Endodermal cell (in vitro differentiated cells): ENCODE measurements around the gene SCD. TPM values are rescaled to one million over a fixed set of nuclear protein-coding genes. Genes with fewer than 3 reads are reported as not detected.

Experiments
- DNase-seq: peaks from one replicate; pipeline ENCODE4 v3.0.0-alpha.2; 2017
- H3K27ac ChIP-seq: 2 replicates; pipeline ENCODE4 v1.5.1; 2013; ENCODE audit warnings: mild to moderate bottlenecking, low read depth, low read length, moderate library complexity
- H3K27me3 ChIP-seq: 2 replicates; pipeline ENCODE4 v1.6.1; 2013; ENCODE audit warnings: mild to moderate bottlenecking, low read length, moderate library complexity; ENCODE audit not compliant: insufficient read depth, control insufficient read depth, poor library complexity, severe bottlenecking
- H3K36me3 ChIP-seq: 2 replicates; pipeline ENCODE4 v1.7.0; 2013; ENCODE audit warnings: mild to moderate bottlenecking, low read length, moderate library complexity; ENCODE audit not compliant: control insufficient read depth, insufficient read depth
- H3K4me1 ChIP-seq: one replicate; pipeline ENCODE4 v1.7.0; 2013; ENCODE audit warnings: low read length; ENCODE audit not compliant: control insufficient read depth, insufficient read depth
- H3K4me3 ChIP-seq: 2 replicates; pipeline ENCODE4 v1.5.1; 2013; ENCODE audit warnings: mild to moderate bottlenecking, low read length, moderate library complexity
- H3K9ac ChIP-seq: 2 replicates; pipeline ENCODE4 v1.6.1; 2013; ENCODE audit warnings: mild to moderate bottlenecking, low read length, moderate library complexity; ENCODE audit not compliant: poor library complexity, severe bottlenecking; ENCODE audit errors: extremely low read depth
- H3K9me3 ChIP-seq: 2 replicates; pipeline ENCODE4 v1.6.1; 2013; ENCODE audit warnings: mild to moderate bottlenecking, low read length, moderate library complexity; ENCODE audit not compliant: control insufficient read depth
- H3K27ac Mint-ChIP-seq: 2 replicates; pipeline ENCODE4 v1.8.0; 2020; ENCODE audit warnings: mixed read lengths
- H3K27me3 Mint-ChIP-seq: 2 replicates; pipeline ENCODE4 v1.8.0; 2021; ENCODE audit warnings: mild to moderate bottlenecking, mixed read lengths; ENCODE audit not compliant: insufficient read depth
- H3K36me3 Mint-ChIP-seq: 2 replicates; pipeline ENCODE4 v1.8.0; 2020; ENCODE audit warnings: low read depth, mixed read lengths
- H3K4me1 Mint-ChIP-seq: 2 replicates; pipeline ENCODE4 v1.8.0; 2020; ENCODE audit warnings: mixed read lengths
- H3K4me3 Mint-ChIP-seq: 2 replicates; pipeline ENCODE4 v1.8.0; 2020; ENCODE audit warnings: mild to moderate bottlenecking, moderate library complexity, mixed read lengths
- H3K9me3 Mint-ChIP-seq: 2 replicates; pipeline ENCODE4 v1.8.0; 2020; ENCODE audit warnings: mild to moderate bottlenecking, mixed read lengths
- WGBS, 2 experiments: methylation state at CpG; one replicate each; pipeline versions ENCODE4 v1.1.5 to v1.1.7; 2013; ENCODE audit warnings: missing lambda C conversion rate in 2 of 2, mixed read lengths in 1 of 2; ENCODE audit not compliant: insufficient coverage in 1 of 2, insufficient read length in 1 of 2; 5-methylcytosine and 5-hydroxymethylcytosine counted together
- total RNA-seq, 2 donors: library from RNA; stranded (reverse); fragmentation: NEBNext Ultra II Directional in 1 of 2; extraction: Animal tissue kit (Norgen Biotek cat#: 25700) in 1 of 2; gene quantifications; 2 replicates in 1 of 2; 3 replicates in 1 of 2; pipeline ENCODE4 v1.2.1, GENCODE V29; 2021
- TF ChIP-seq, protein P1 (sequence below): fragments of 200-600 bp; sonication (generic); conservative IDR thresholded peaks from 2 replicates; pipeline ENCODE4 v1.5.0; 2021; ENCODE audit warnings: antibody characterized with exemption, mild to moderate bottlenecking

Gene SCD
- total RNA-seq, 2 donors from 2014 or later: 369 to 442 TPM

- H3K27me3 ChIP-seq: no peaks in the 10 kb centered on the region
- TF ChIP-seq, protein P1, sequence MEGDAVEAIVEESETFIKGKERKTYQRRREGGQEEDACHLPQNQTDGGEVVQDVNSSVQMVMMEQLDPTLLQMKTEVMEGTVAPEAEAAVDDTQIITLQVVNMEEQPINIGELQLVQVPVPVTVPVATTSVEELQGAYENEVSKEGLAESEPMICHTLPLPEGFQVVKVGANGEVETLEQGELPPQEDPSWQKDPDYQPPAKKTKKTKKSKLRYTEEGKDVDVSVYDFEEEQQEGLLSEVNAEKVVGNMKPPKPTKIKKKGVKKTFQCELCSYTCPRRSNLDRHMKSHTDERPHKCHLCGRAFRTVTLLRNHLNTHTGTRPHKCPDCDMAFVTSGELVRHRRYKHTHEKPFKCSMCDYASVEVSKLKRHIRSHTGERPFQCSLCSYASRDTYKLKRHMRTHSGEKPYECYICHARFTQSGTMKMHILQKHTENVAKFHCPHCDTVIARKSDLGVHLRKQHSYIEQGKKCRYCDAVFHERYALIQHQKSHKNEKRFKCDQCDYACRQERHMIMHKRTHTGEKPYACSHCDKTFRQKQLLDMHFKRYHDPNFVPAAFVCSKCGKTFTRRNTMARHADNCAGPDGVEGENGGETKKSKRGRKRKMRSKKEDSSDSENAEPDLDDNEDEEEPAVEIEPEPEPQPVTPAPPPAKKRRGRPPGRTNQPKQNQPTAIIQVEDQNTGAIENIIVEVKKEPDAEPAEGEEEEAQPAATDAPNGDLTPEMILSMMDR: no peak
- WGBS, 2 experiments: 98% methylated on average over 3 of the region's 3 CpGs; no CpG with 5 or more reads in 1 of the 2 experiments
Observed at GRCh38 chr10:100380400-100380799, 33.4 kb downstream of the SCD start.

GRCh38 chr10:100382553-100382952 is 35.5 kb downstream of the SCD start:
- Mint-ChIP-seq H3K4me1 (peaks cover 21% of the 10 kb centered on the region), H3K4me3 (no peak overlapping the region), H3K27ac (no peak overlapping the region), H3K36me3 (peaks cover 71% of the 10 kb centered on the region), H3K9me3 (peaks cover 21% of the 10 kb centered on the region), H3K27me3 (no peaks in the 10 kb centered on the region)
- Histone ChIP-seq H3K9ac (no peak overlapping the region), H3K4me3 (no peak overlapping the region), H3K9me3 (no peaks in the 10 kb centered on the region), H3K4me1 (no peaks in the 10 kb centered on the region), H3K27me3 (no peaks in the 10 kb centered on the region), H3K36me3 (peaks cover 16% of the 10 kb centered on the region), H3K27ac (no peak overlapping the region)
- WGBS, 2 experiments: 95 to 98% methylated on average over 7 to 13 of the region's 13 CpGs
- TF ChIP-seq, protein P1: no peak
- no peak for DNase-seq

More at GRCh38 chr10:100380400-100380799, 33.4 kb downstream of the SCD start:
- Histone ChIP-seq H3K36me3 (peaks cover 19% of the 10 kb centered on the region), H3K4me3 (no peak overlapping the region), H3K9me3 (peaks cover 4% of the 10 kb centered on the region), H3K27ac (no peak overlapping the region), H3K9ac (no peak overlapping the region), H3K4me1 (no peaks in the 10 kb centered on the region)
- Mint-ChIP-seq H3K36me3 (peaks cover 56% of the 10 kb centered on the region), H3K9me3 (peaks cover 23% of the 10 kb centered on the region), H3K27ac (no peak overlapping the region), H3K4me1 (peaks cover 27% of the 10 kb centered on the region), H3K4me3 (no peak overlapping the region), H3K27me3 (no peaks in the 10 kb centered on the region)
- no peak for DNase-seq

DNA sequence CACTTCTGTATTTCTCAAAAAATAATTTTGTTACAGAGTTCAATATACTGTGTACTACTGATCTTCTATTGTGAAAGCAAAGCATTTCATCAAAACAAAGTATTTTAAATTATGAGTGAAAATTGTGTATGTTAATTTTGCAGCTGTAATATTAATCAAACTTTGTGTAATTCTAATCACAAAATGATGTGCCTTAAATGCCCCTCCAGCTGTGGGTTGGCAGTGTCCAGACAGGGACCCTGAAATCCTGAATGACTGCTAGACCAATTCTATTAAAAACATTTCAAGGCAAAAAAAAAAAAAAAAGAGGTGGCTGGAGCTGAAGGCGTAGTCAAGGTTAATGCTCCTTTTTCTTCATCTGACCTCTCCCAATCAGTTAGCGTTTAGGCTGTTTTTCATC is 36.2 kb downstream of the SCD start:
- H3K27ac ChIP-seq: no peak overlapping the region
- no peak overlapping the region for H3K9ac ChIP-seq
- Mint-ChIP-seq H3K9me3 (peaks cover 28% of the 10 kb centered on the region), H3K36me3 (peaks cover 78% of the 10 kb centered on the region), H3K4me1 (peaks cover 19% of the 10 kb centered on the region), H3K27me3 (no peaks in the 10 kb centered on the region), H3K4me3 (no peak overlapping the region), H3K27ac (no peak overlapping the region)
- H3K27me3 ChIP-seq: no peaks in the 10 kb centered on the region
- TF ChIP-seq, protein P1: no peak
- H3K4me1 ChIP-seq: no peaks in the 10 kb centered on the region
- H3K4me3 ChIP-seq: no peak overlapping the region
- H3K36me3 ChIP-seq: peaks cover 16% of the 10 kb centered on the region
- 100% methylated on average over 1 to 2 of the region's 2 CpGs for WGBS, 2 experiments
- no peak for DNase-seq
- H3K9me3 ChIP-seq: peaks cover 4% of the 10 kb centered on the region
